ENCODE results near the gene ENTPD5. TPM values are rescaled to one million over a fixed set of nuclear protein-coding genes. Genes with fewer than 3 reads are reported as not detected.

Gene ENTPD5
- total RNA-seq, 6 experiments from 2014 or later, result 96.6 to 334 (median 150) TPM

GRCh38 chr14:74022346-74022745 lies 3.3 kb upstream of the ENTPD5 start:
- intact Hi-C loops (cut with DNase I), result no loop called here
- Histone ChIP-seq H3K36me3 (no peaks in the 10 kb centered on the region), H3K4me3 (no peak overlapping the region), H3K9me3 (no peaks in the 10 kb centered on the region), H3K27ac (peak overlapping the region in 1 of 3 donors; percentile 42), H3K4me1 (peaks cover 0 to 14% (median 0%) of the 10 kb centered on the region in 4 donors), H3K27me3 (no peaks in the 10 kb centered on the region)
- WGBS (ENCODE audit: insufficient coverage, low coverage, low lambda C conversion rate, missing lambda C conversion rate), result 62% methylated on average over 4 of the region's 4 CpGs
- no peak for ATAC-seq
- TF ChIP-seq CTCF (IDR thresholded peaks at IDR 0.05) (no peak), POLR2A (IDR thresholded peaks at IDR 0.05) (no peak)
- DNase-seq, result no peak

GRCh38 chr14:74019408-74020137 lies 485 bp upstream of the ENTPD5 start:
- H3K27ac ChIP-seq, result peak overlapping the region; percentile 37 to 98 (median 66)
- intact Hi-C loops (cut with DNase I), result no loop called here
- DNase-seq, result no peak

GRCh38 chr14:74018174-74018585 lies 908 bp downstream of the ENTPD5 start:
- Histone ChIP-seq H3K36me3 (no peaks in the 10 kb centered on the region), H3K27me3 (no peaks in the 10 kb centered on the region), H3K4me1 (peaks cover 0 to 33% (median 9%) of the 10 kb centered on the region in 4 donors), H3K27ac (peak overlapping the region; percentile 97 to 99 (median 98)), H3K4me3 (peak overlapping the region; percentile 86 to 88 (median 87)), H3K9me3 (no peaks in the 10 kb centered on the region)
- TF ChIP-seq POLR2A (IDR thresholded peaks at IDR 0.05) (no peak), CTCF (IDR thresholded peaks at IDR 0.05) (no peak)
- ATAC-seq (peak in 2 of 4 donors; percentile 13 to 23), DNase-seq (no peak)
- intact Hi-C loops (cut with DNase I), result no loop called here
- 0% methylated on average over 8 of the region's 8 CpGs for WGBS (ENCODE audit: insufficient coverage, low coverage, low lambda C conversion rate, missing lambda C conversion rate)

More at GRCh38 chr14:74019408-74020137, 485 bp upstream of the ENTPD5 start:
- Histone ChIP-seq H3K9me3 (no peaks in the 10 kb centered on the region), H3K4me3 (peak overlapping the region; percentile 86 to 88 (median 87)), H3K4me1 (peaks cover 0 to 23% (median 4%) of the 10 kb centered on the region in 4 donors), H3K27me3 (no peaks in the 10 kb centered on the region), H3K36me3 (no peaks in the 10 kb centered on the region)
- ATAC-seq, result no peak
- TF ChIP-seq CTCF (IDR thresholded peaks at IDR 0.05) (no peak), POLR2A (IDR thresholded peaks at IDR 0.05) (no peak)
- 3% methylated on average over 21 of the region's 21 CpGs for WGBS (ENCODE audit: insufficient coverage, low coverage, low lambda C conversion rate, missing lambda C conversion rate)

- ATAC-seq (peak in 1 of 4 donors; percentile 8), DNase-seq (no peak)
- no peak overlapping the region for H3K4me3 ChIP-seq
- peak overlapping the region in 2 of 3 donors; percentile 48 to 65 for H3K27ac ChIP-seq
- TF ChIP-seq POLR2A (IDR thresholded peaks at IDR 0.05) (no peak), CTCF (IDR thresholded peaks at IDR 0.05) (no peak)
- H3K27me3 ChIP-seq, result no peaks in the 10 kb centered on the region
- peaks cover 0 to 33% (median 9%) of the 10 kb centered on the region in 4 donors for H3K4me1 ChIP-seq
- intact Hi-C loops (cut with DNase I), result no loop called here
- peaks cover 0 to 8% (median 2%) of the 10 kb centered on the region in 4 donors for H3K36me3 ChIP-seq
- no peaks in the 10 kb centered on the region for H3K9me3 ChIP-seq
Measured at GRCh38 chr14:74015963-74016362, 3.1 kb downstream of the ENTPD5 start.

Data from right lobe of liver (tissue), 6 donors.